ENCODE results near the gene EPS8L3. TPM values are rescaled to one million over a fixed set of nuclear protein-coding genes. Genes with fewer than 3 reads are reported as not detected.

EPS8L3 gene
- total and polyA plus RNA-seq, 2 of the 8 experiments (the other 6 are each of a cell fraction or from before 2014, with no cell fraction given) = not detected

- TF ChIP-seq BACH1 (IDR thresholded peaks at IDR 0.05; ENCODE audit: low read length) (no peak), CBX8 (IDR thresholded peaks at IDR 0.05; ENCODE audit: borderline replicate concordance, low read depth, low read length) (no peak), RAD21 (IDR thresholded peaks at IDR 0.05 in 1 of 2, conservative IDR thresholded peaks at IDR 0.05 in 1 of 2; ENCODE audit: low read depth in 2 of 2, low read length in 2 of 2) (no peak), CHD1 (IDR thresholded peaks at IDR 0.05; ENCODE audit: low read depth, low read length) (no peak)
Measured at GRCh38 chr1:109714661-109715372, 48.9 kb downstream of the EPS8L3 start (continued).

Measured in H1 (cell line).